Right lobe of liver (tissue), 6 donors: ENCODE data around the gene TNNC1. TPM values are rescaled to one million over a fixed set of nuclear protein-coding genes. Genes with fewer than 3 reads are reported as not detected.
A peak's percentile ranks its signal among the peaks of the same experiment; 100 is the strongest.

Experiments
- ATAC-seq, 4 donors: fragments of 200-7000 bp; cut with Tn5 transposase; one replicate each; pipeline ENCODE4 v1.9.1; 2020; ENCODE audit warnings: mild to moderate bottlenecking in 4 of 4, moderate library complexity in 4 of 4
- DNase-seq, 3 donors: peaks; one replicate each; pipeline ENCODE4 v3.0.0-alpha.2; 2020
- H3K27ac ChIP-seq, 3 donors: fragments of 200-600 bp; one replicate each; pipeline ENCODE4 v1.8.0; 2022
- H3K27me3 ChIP-seq, 2 donors: fragments of 200-600 bp; one replicate each; pipeline ENCODE4 v1.8.0; 2022
- H3K36me3 ChIP-seq, 4 donors: fragments of 200-600 bp; sonication (generic) in 1 of 4; one replicate each; pipeline versions ENCODE4 v1.5.1 to v1.8.0; 2017 to 2022; ENCODE audit warnings: control low read depth in 1 of 4
- H3K4me1 ChIP-seq, 4 donors: fragments of 200-600 bp; sonication (generic) in 1 of 4; one replicate each; pipeline versions ENCODE4 v1.5.1 to v1.8.0; 2017 to 2022; ENCODE audit warnings: control low read depth in 1 of 4
- H3K4me3 ChIP-seq, 3 donors: fragments of 200-600 bp; one replicate each; pipeline ENCODE4 v1.8.0; 2022
- H3K9me3 ChIP-seq, 4 donors: fragments of 200-600 bp; sonication (generic) in 1 of 4; one replicate each; pipeline versions ENCODE4 v1.5.1 to v1.8.0; 2017 to 2022; ENCODE audit warnings: control low read depth in 1 of 4
- POLR2A ChIP-seq: fragments of 450-650 bp; IDR thresholded peaks from one replicate; pipeline ENCODE4 v1.6.1; 2017; ENCODE audit warnings: antibody characterized with exemption, mild to moderate bottlenecking
- WGBS: methylation state at CpG from one replicate; pipeline ENCODE4 v1.1.6; 2018; ENCODE audit warnings: low coverage, low lambda C conversion rate; ENCODE audit not compliant: insufficient coverage; ENCODE audit errors: missing lambda C conversion rate; 5-methylcytosine and 5-hydroxymethylcytosine counted together
- intact Hi-C, 2 donors: fragments of 100-400 bp; cut with DNase I; formaldehyde crosslinking; loops; one replicate each; pipeline versions ENCODE4 v1.11.2 to v1.14.1; 2022
- total RNA-seq, 6 experiments: library from RNA; depleted of rRNA in 2 of 6; stranded (reverse); fragments of >200 nt in 2 of 6; fragmentation: NEBNext Ultra II Directional in 3 of 6; extraction: Animal tissue kit (Norgen Biotek cat#: 25700) in 3 of 6; gene quantifications; one replicate each; pipeline versions ENCODE4 v1.1.0 to v1.2.4, GENCODE V29; 2016 to 2023
- TF ChIP-seq, protein P1 (sequence below), 4 donors: fragments of 200-600 bp in 3 of 4; fragments of 450-650 bp in 1 of 4; IDR thresholded peaks; one replicate each; pipeline versions ENCODE4 v1.5.1 to v1.8.0; 2016 to 2022; ENCODE audit warnings: antibody characterized with exemption in 4 of 4, mild to moderate bottlenecking in 2 of 4
- donor health status: DM: no; HTN: yes; CAD: no.
- donor health status: DM: no; HTN: no; CAD: no.
- donor health status: DM: no; HTN: no; CAD: no.
- donor health status: DM: no; HTN: yes; CAD: no.
- donor health status: DM: no; HTN: yes; CAD: no.

Gene TNNC1
- total RNA-seq, 6 experiments from 2014 or later, result 0.55 to 12.2 (median 1.3) TPM

DNA sequence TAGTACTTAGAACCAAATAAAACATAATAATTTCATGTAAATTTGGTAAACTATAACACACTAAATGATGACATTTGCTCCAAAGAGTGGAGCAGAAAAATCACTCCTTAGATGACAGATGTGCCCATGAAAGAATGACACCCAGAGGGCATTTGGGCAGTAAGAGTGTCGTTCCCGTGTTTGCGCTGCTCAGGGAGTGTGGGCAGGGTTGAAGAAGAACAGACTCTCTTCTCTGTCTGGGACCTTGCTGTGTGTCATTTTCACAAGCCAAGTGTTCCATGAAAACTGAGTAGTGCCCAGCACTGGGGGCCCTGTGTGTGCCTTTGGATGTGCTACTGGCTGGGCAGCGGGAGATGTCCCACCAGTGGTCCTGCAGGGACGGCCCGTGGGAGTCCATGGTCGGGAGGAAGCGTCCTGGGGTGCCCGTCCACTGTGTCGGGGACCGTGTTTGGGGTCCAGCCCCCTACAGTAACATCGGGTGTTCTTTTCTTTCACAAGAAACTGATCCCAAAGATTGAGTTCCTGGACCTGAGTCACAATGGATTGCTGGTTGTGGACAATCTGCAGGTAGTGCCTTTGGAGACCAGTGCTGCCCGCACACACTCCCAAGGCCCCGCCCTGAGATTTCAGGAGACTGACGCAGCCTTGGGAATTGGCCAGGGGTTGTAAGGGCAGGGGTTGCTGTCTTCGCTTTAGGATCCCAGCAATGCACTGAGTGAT, 23.4 kb upstream of the TNNC1 start:
- WGBS, result 73% methylated on average over 4 of the region's 16 CpGs
- no peak for ATAC-seq
- intact Hi-C loops, result no loop called here

DNA sequence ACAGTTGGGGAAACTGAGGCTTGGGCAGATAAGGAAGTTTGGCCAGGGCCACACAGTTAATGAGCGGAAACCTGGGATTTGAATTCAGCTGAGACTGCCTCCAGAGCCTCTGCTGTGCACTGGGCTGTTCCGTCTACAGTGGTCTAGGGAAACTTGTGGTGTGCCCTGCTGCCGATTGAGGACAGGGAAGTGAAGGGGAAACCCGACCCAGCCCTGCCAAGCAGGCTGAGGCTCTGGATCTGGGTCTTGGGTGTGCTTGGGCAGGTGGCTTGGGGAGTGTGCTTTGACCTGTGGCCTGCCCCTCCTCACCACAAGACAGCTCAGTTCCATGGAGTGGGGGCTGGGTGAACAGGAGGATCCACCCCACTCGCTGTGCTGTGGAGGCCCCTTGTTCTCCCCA, 19.2 kb upstream of the TNNC1 start:
- intact Hi-C loops, result no loop called here
- peaks cover 0 to 27% (median 10%) of the 10 kb centered on the region in 4 donors for H3K4me1 ChIP-seq
- H3K4me3 ChIP-seq, result no peak overlapping the region
- no peak overlapping the region for H3K27ac ChIP-seq
- no peak for TF ChIP-seq POLR2A
- TF ChIP-seq, protein P1, sequence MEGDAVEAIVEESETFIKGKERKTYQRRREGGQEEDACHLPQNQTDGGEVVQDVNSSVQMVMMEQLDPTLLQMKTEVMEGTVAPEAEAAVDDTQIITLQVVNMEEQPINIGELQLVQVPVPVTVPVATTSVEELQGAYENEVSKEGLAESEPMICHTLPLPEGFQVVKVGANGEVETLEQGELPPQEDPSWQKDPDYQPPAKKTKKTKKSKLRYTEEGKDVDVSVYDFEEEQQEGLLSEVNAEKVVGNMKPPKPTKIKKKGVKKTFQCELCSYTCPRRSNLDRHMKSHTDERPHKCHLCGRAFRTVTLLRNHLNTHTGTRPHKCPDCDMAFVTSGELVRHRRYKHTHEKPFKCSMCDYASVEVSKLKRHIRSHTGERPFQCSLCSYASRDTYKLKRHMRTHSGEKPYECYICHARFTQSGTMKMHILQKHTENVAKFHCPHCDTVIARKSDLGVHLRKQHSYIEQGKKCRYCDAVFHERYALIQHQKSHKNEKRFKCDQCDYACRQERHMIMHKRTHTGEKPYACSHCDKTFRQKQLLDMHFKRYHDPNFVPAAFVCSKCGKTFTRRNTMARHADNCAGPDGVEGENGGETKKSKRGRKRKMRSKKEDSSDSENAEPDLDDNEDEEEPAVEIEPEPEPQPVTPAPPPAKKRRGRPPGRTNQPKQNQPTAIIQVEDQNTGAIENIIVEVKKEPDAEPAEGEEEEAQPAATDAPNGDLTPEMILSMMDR (IDR thresholded peaks at IDR 0.05), result no peak
- H3K9me3 ChIP-seq, result no peaks in the 10 kb centered on the region
- WGBS, result 90% methylated on average over 2 of the region's 5 CpGs
- H3K27me3 ChIP-seq, result no peaks in the 10 kb centered on the region
- DNase-seq (peak in 1 of 3 donors; percentile 8), ATAC-seq (no peak)
- peaks cover 3 to 43% (median 21%) of the 10 kb centered on the region in 4 donors for H3K36me3 ChIP-seq

More for the DNA sequence above, 23.4 kb upstream of the TNNC1 start:
- DNase-seq, result no peak
- Histone ChIP-seq H3K4me3 (no peak overlapping the region), H3K36me3 (peaks cover 4 to 63% (median 36%) of the 10 kb centered on the region in 4 donors), H3K4me1 (peaks cover 0 to 11% (median 1%) of the 10 kb centered on the region in 4 donors), H3K9me3 (no peaks in the 10 kb centered on the region), H3K27ac (no peak overlapping the region), H3K27me3 (no peaks in the 10 kb centered on the region)
- TF ChIP-seq, protein P1 (IDR thresholded peaks at IDR 0.05), result no peak
- TF ChIP-seq POLR2A, result no peak

DNA sequence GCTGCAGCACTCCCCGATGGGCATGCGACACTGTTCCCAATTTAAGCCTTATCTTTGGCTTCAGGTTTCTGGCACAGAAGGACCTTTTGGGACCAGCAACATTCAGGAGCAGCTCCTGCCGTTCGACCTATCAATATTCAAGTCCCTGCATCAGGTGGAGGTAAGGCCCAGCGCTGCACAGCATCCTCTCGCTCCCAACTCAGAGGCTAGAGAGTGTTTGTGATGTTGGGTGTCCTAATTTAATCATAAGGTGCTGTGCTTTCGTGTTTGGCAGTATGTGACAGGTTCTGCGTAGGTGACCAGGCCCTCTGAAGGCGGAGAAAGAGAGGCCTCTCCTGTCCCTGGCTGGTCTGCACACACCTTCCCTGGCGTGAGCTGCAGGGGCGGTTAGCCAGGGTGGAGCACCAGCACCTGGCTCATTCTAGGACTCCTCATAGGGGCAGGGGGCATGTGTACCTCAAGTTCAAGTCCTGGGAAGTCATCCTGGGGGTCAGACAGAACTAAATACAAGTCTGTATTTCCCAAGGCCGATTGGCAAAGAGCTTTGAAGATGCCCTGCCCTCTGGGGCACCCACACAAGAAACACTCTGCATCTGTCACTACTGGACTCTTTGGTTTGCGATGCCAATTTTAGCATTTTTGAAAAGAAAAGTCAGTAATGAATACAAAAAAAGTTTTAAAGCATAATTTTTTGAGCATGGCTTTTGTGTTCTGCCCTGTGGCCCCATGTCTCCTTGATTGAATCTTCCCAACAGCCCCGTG, 18.6 kb upstream of the TNNC1 start:
- Histone ChIP-seq H3K27me3 (no peaks in the 10 kb centered on the region), H3K36me3 (peaks cover 2 to 37% (median 18%) of the 10 kb centered on the region in 4 donors), H3K27ac (no peak overlapping the region), H3K4me1 (peaks cover 0 to 27% (median 10%) of the 10 kb centered on the region in 4 donors), H3K9me3 (no peaks in the 10 kb centered on the region), H3K4me3 (no peak overlapping the region)
- ATAC-seq, result no peak
- peak in 1 of 3 donors; percentile 14 for DNase-seq
- intact Hi-C loops, result no loop called here
- TF ChIP-seq, protein P1 (IDR thresholded peaks at IDR 0.05), result no peak
- TF ChIP-seq POLR2A, result no peak
- WGBS, result 42% methylated on average over 9 of the region's 14 CpGs

DNA sequence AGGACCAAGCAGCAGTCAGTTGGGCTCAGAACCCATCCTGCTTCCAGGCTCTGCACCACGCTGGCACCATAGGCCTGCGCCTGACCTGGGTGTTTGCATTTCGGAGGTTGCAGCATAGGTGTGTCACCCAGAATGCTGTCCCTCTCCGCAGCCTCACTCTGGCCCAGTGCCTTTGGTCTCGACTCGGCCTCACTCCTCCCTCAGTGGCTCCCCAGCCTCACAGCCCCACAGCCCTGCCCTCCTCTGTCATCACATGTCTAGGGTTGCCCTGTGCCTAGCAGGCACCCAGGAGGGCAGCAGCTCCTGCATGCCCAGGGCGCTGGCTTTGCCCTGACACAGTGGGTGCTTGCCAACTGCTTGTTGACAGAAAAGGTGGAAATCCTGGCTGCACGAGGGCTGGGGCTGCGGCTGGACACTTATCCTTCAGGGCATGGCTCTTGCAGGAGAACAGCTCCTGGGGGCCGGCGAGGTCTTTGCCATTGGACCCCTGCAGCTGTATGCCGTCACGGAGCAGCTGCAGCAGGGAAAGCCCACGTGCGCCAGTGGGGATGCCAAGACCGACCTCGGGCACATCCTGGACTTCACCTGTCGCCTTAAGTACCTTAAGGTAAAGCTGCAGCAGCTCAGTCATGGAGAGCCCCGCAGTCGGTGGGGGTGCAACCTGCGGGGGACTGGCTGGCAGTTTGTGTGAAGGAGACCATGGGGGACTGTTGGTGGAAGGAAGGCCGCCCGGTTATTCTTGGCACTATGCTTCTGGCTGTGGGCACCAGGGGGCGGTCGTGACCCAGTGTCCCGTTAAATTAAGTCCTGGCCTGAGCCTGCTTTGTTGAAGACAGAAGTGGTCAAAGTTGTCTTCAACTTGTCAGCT, 17.8 kb upstream of the TNNC1 start:
- Histone ChIP-seq H3K4me1 (peaks cover 0 to 27% (median 10%) of the 10 kb centered on the region in 4 donors), H3K27ac (peak overlapping the region in 2 of 3 donors; percentile 38 to 52), H3K27me3 (no peaks in the 10 kb centered on the region), H3K9me3 (no peaks in the 10 kb centered on the region), H3K36me3 (peaks cover 0 to 30% (median 14%) of the 10 kb centered on the region in 4 donors), H3K4me3 (no peak overlapping the region)
- TF ChIP-seq POLR2A, result no peak
- TF ChIP-seq, protein P1 (IDR thresholded peaks at IDR 0.05), result peak; percentile 71 to 82 (median 76)
- DNase-seq, result peak; percentile 88 to 96 (median 95)
- ATAC-seq, result peak; percentile 91 to 96 (median 92)
- 14% methylated on average over 8 of the region's 26 CpGs for WGBS
- intact Hi-C loops, result no loop called here
